Measurements from ENCODE around the gene UGCG. TPM values are rescaled to one million over a fixed set of nuclear protein-coding genes. Genes with fewer than 3 reads are reported as not detected.

UGCG gene
- total RNA-seq, 4 donors from 2014 or later: 81.3 to 113 (median 90.6) TPM

- intact Hi-C loops (cut with DNase I; ENCODE audit: low total_unique reads): no loop called here
- TF ChIP-seq CTCF (IDR thresholded peaks at IDR 0.05) (no peak), POLR2A (IDR thresholded peaks at IDR 0.05) (no peak)
- DNase-seq (ENCODE audit: low spot score in 2 of 2): no peak
- H3K4me3 ChIP-seq (ENCODE audit: low read depth, poor library complexity, severe bottlenecking): no peak overlapping the region
- WGBS, 2 donors: 71 to 83% methylated on average over 6 of the region's 6 CpGs
Observed at GRCh38 chr9:111962021-111962420, 65.4 kb downstream of the UGCG start.

- TF ChIP-seq POLR2A (IDR thresholded peaks at IDR 0.05) (no peak), CTCF (IDR thresholded peaks at IDR 0.05) (no peak)
Observed at GRCh38 chr9:111963995-111964394, 67.4 kb downstream of the UGCG start.

GRCh38 chr9:111965566-111966019, 69.0 kb downstream of the UGCG start:
- no peak overlapping the region for H3K4me3 ChIP-seq (ENCODE audit: low read depth, poor library complexity, severe bottlenecking)
- intact Hi-C loops (cut with DNase I; ENCODE audit: low total_unique reads): no loop called here
- WGBS, 2 donors: 83 to 86% methylated on average over 5 of the region's 5 CpGs
- no peak for DNase-seq (ENCODE audit: low spot score in 2 of 2)
- TF ChIP-seq CTCF (IDR thresholded peaks at IDR 0.05): no peak
- no peak for TF ChIP-seq POLR2A (IDR thresholded peaks at IDR 0.05)

More at GRCh38 chr9:111963995-111964394, 67.4 kb downstream of the UGCG start:
- intact Hi-C loops (cut with DNase I; ENCODE audit: low total_unique reads): no loop called here
- WGBS, 2 donors: 94 to 100% methylated on average over 2 of the region's 2 CpGs
- no peak overlapping the region for H3K4me3 ChIP-seq (ENCODE audit: low read depth, poor library complexity, severe bottlenecking)
- DNase-seq (ENCODE audit: low spot score in 2 of 2): no peak

- DNase-seq (ENCODE audit: low spot score in 2 of 2): no peak
- intact Hi-C loops (cut with DNase I; ENCODE audit: low total_unique reads): no loop called here
- no peak overlapping the region for H3K4me3 ChIP-seq (ENCODE audit: low read depth, poor library complexity, severe bottlenecking)
- 92 to 95% methylated on average over 15 of the region's 15 CpGs for WGBS, 2 donors
- no peak for TF ChIP-seq POLR2A (IDR thresholded peaks at IDR 0.05)
- no peak for TF ChIP-seq CTCF (IDR thresholded peaks at IDR 0.05)
Observed at GRCh38 chr9:111966124-111966723, 69.6 kb downstream of the UGCG start.

- DNase-seq (ENCODE audit: low spot score in 2 of 2): no peak
- intact Hi-C loops (cut with DNase I; ENCODE audit: low total_unique reads): no loop called here
- 78 to 86% methylated on average over 1 of the region's 1 CpG for WGBS, 2 donors
- TF ChIP-seq CTCF (IDR thresholded peaks at IDR 0.05): no peak
- no peak for TF ChIP-seq POLR2A (IDR thresholded peaks at IDR 0.05)
- H3K4me3 ChIP-seq (ENCODE audit: low read depth, poor library complexity, severe bottlenecking): no peak overlapping the region
Observed at GRCh38 chr9:111966861-111967291, 70.3 kb downstream of the UGCG start.

GRCh38 chr9:111967621-111968020, 71.0 kb downstream of the UGCG start:
- intact Hi-C loops (cut with DNase I; ENCODE audit: low total_unique reads): no loop called here
- no peak for DNase-seq (ENCODE audit: low spot score in 2 of 2)
- TF ChIP-seq POLR2A (IDR thresholded peaks at IDR 0.05) (no peak), CTCF (IDR thresholded peaks at IDR 0.05) (no peak)
- no peak overlapping the region for H3K4me3 ChIP-seq (ENCODE audit: low read depth, poor library complexity, severe bottlenecking)
- 94 to 95% methylated on average over 3 of the region's 3 CpGs for WGBS, 2 donors

Measured in lower leg skin (tissue), 4 donors.